Neural progenitor cell (in vitro differentiated cells): Measurements from ENCODE around the gene FAM13C.

ENCODE experiments used
- CTCF ChIP-seq: fragments of 200-600 bp; sonication (generic); IDR thresholded peaks from 2 replicates; pipeline ENCODE4 v1.5.1; 2017; ENCODE audit warnings: antibody characterized with exemption, mild to moderate bottlenecking
- EZH2 ChIP-seq: fragments of 200-600 bp; sonication (generic); IDR thresholded peaks from 2 replicates; pipeline ENCODE4 v1.6.1; 2017; ENCODE audit warnings: antibody characterized with exemption, mild to moderate bottlenecking, moderate library complexity

- no peak for TF ChIP-seq CTCF
- TF ChIP-seq EZH2 = no peak
Observed at GRCh38 chr10:59314268-59314667, 48.1 kb downstream of the FAM13C start.
